HL-60 (cell line): ENCODE results near the gene PHLDB2.

Experiments
- DNase-seq, 2 experiments: peaks; one replicate each; pipeline ENCODE4 v3.0.0-alpha.2; 2010 to 2020; ENCODE audit warnings: low read depth in 1 of 2, low spot score in 1 of 2
- H3K27ac ChIP-seq: fragments of 250-450 bp; sonication (Bioruptor Pico); replicated peaks from 2 replicates; pipeline ENCODE4 v1.5.1; 2020; ENCODE audit warnings: mild to moderate bottlenecking, moderate library complexity
- H3K27me3 ChIP-seq: fragments of 250-450 bp; sonication (Bioruptor Pico); 2 replicates; pipeline ENCODE4 v1.5.1; 2021; ENCODE audit warnings: mild to moderate bottlenecking, moderate library complexity; ENCODE audit not compliant: insufficient read depth, poor library complexity, severe bottlenecking
- H3K4me3 ChIP-seq: replicated peaks from 2 replicates; pipeline ENCODE4 v1.5.1; 2011; ENCODE audit warnings: mild to moderate bottlenecking, control low read depth, low read length; ENCODE audit not compliant: insufficient read depth
- CTCF ChIP-seq: IDR thresholded peaks from one replicate; pipeline ENCODE4 v1.5.1; 2011; ENCODE audit warnings: low read length, control low read depth, inconsistent platforms; ENCODE audit not compliant: insufficient read depth
- GABPA ChIP-seq: IDR thresholded peaks from 2 replicates; pipeline ENCODE4 v1.6.1; 2012; ENCODE audit warnings: low read depth
- POLR2AphosphoS5 ChIP-seq: IDR thresholded peaks from 2 replicates; pipeline ENCODE4 v1.6.1; 2012; ENCODE audit warnings: low read depth
- REST ChIP-seq: IDR thresholded peaks from 2 replicates; pipeline ENCODE4 v1.6.1; 2012; ENCODE audit warnings: low read depth; ENCODE audit not compliant: insufficient replicate concordance
- SPI1 ChIP-seq: IDR thresholded peaks from 2 replicates; pipeline ENCODE4 v1.6.1; 2012; ENCODE audit warnings: low read depth, mild to moderate bottlenecking, borderline replicate concordance

Gene PHLDB2

GRCh38 chr3:111852540-111852939, 6.5 kb upstream of the PHLDB2 start:
- TF ChIP-seq CTCF, result no peak
- no peak for TF ChIP-seq REST
- TF ChIP-seq SPI1, result no peak
- TF ChIP-seq POLR2AphosphoS5, result no peak
- TF ChIP-seq GABPA, result no peak
- Histone ChIP-seq H3K27me3 (peaks cover 7% of the 10 kb centered on the region), H3K27ac (no peak overlapping the region), H3K4me3 (no peak overlapping the region)
- no peak for DNase-seq

GRCh38 chr3:111853068-111853467, 6.0 kb upstream of the PHLDB2 start:
- H3K27ac ChIP-seq, result no peak overlapping the region
- no peak for DNase-seq
- peaks cover 9% of the 10 kb centered on the region for H3K27me3 ChIP-seq
- TF ChIP-seq POLR2AphosphoS5 (no peak), REST (no peak), GABPA (no peak)
- H3K4me3 ChIP-seq, result no peak overlapping the region

- no peak for TF ChIP-seq SPI1
- TF ChIP-seq GABPA, result no peak
- no peak for TF ChIP-seq POLR2AphosphoS5
- TF ChIP-seq REST, result no peak
- TF ChIP-seq CTCF, result no peak
Measured at GRCh38 chr3:111854990-111855389, 4.1 kb upstream of the PHLDB2 start.

GRCh38 chr3:111856501-111856900, 2.6 kb upstream of the PHLDB2 start:
- Histone ChIP-seq H3K27me3 (peaks cover 35% of the 10 kb centered on the region), H3K27ac (no peak overlapping the region), H3K4me3 (no peak overlapping the region)
- TF ChIP-seq POLR2AphosphoS5, result no peak
- no peak for TF ChIP-seq CTCF
- TF ChIP-seq REST, result no peak
- no peak for TF ChIP-seq SPI1
- no peak for DNase-seq

More at GRCh38 chr3:111854990-111855389, 4.1 kb upstream of the PHLDB2 start:
- no peak overlapping the region for H3K4me3 ChIP-seq
- no peak overlapping the region for H3K27ac ChIP-seq
- peaks cover 26% of the 10 kb centered on the region for H3K27me3 ChIP-seq
- no peak for DNase-seq
